Thoracic aorta (tissue), 2 donors: ENCODE data around the gene ITPRID2. TPM values are rescaled to one million over a fixed set of nuclear protein-coding genes. Genes with fewer than 3 reads are reported as not detected.

Experiments
- ATAC-seq: fragments of 150-250 bp; one replicate; pipeline ENCODE4 v1.8.0; 2017; ENCODE audit warnings: low read depth; ENCODE audit not compliant: insufficient number of reproducible peaks, low FRiP score
- DNase-seq: peaks from one replicate; pipeline ENCODE4 v3.0.0-alpha.2; 2020; ENCODE audit warnings: low spot score
- H3K27ac ChIP-seq, 2 donors: fragments of 200-600 bp; sonication (generic); 1 replicate in 1 of 2; 2 replicates in 1 of 2; pipeline ENCODE4 v1.5.1; 2016; ENCODE audit warnings: mild to moderate bottlenecking in 2 of 2, moderate library complexity in 2 of 2
- H3K27me3 ChIP-seq: fragments of 200-600 bp; sonication (generic); replicated peaks from 2 replicates; pipeline ENCODE4 v1.6.0; 2016; ENCODE audit warnings: mild to moderate bottlenecking; ENCODE audit not compliant: insufficient read depth
- H3K36me3 ChIP-seq: fragments of 200-600 bp; sonication (generic); one replicate; pipeline ENCODE4 v1.5.1; 2016
- H3K4me1 ChIP-seq, 2 donors: fragments of 200-600 bp; sonication (generic); 1 replicate in 1 of 2; 2 replicates in 1 of 2; pipeline versions ENCODE4 v1.5.1 to v1.6.0; 2016; ENCODE audit warnings: low read depth in 2 of 2, mild to moderate bottlenecking in 1 of 2; ENCODE audit not compliant: control insufficient read depth in 1 of 2
- H3K4me3 ChIP-seq: fragments of 200-600 bp; sonication (generic); 2 replicates; pipeline ENCODE4 v1.5.1; 2016; ENCODE audit warnings: mild to moderate bottlenecking
- H3K9me3 ChIP-seq: fragments of 200-600 bp; sonication (generic); 2 replicates; pipeline ENCODE4 v1.5.1; 2016
- CTCF ChIP-seq: fragments of 200-600 bp; sonication (generic); IDR thresholded peaks from one replicate; pipeline ENCODE4 v1.5.1; 2019; ENCODE audit warnings: antibody characterized with exemption
- total RNA-seq, 2 donors: library from RNA; depleted of rRNA; stranded (reverse); fragments of >200 nt; gene quantifications; one replicate each; pipeline versions ENCODE4 v1.1.0 to v1.2.3, GENCODE V29; 2016

The ITPRID2 gene
- total RNA-seq, 2 donors from 2014 or later: 102 to 121 TPM

GRCh38 chr2:181887045-181887444, 4.5 kb upstream of the ITPRID2 start:
- no peaks in the 10 kb centered on the region for H3K36me3 ChIP-seq
- H3K27me3 ChIP-seq: no peaks in the 10 kb centered on the region
- DNase-seq (no peak), ATAC-seq (no peak)
- H3K4me3 ChIP-seq: no peak overlapping the region
- no peak for TF ChIP-seq CTCF
- H3K27ac ChIP-seq: peak overlapping the region in 1 of 2 donors; percentile 40
- H3K9me3 ChIP-seq: no peaks in the 10 kb centered on the region
- H3K4me1 ChIP-seq: peaks cover 9 to 32% of the 10 kb centered on the region in 2 donors

GRCh38 chr2:181889776-181890175, 1.8 kb upstream of the ITPRID2 start:
- peak overlapping the region; percentile 86 for H3K27ac ChIP-seq
- no peak for ATAC-seq

GRCh38 chr2:181890271-181890670, 1.3 kb upstream of the ITPRID2 start:
- DNase-seq: no peak
- no peak overlapping the region for H3K4me3 ChIP-seq
- H3K4me1 ChIP-seq: peaks cover 18 to 46% of the 10 kb centered on the region in 2 donors
- no peak for ATAC-seq
- peak overlapping the region; percentile 86 for H3K27ac ChIP-seq
- H3K27me3 ChIP-seq: no peaks in the 10 kb centered on the region
- TF ChIP-seq CTCF: no peak
- no peaks in the 10 kb centered on the region for H3K36me3 ChIP-seq
- H3K9me3 ChIP-seq: no peaks in the 10 kb centered on the region

More at GRCh38 chr2:181889776-181890175, 1.8 kb upstream of the ITPRID2 start:
- peaks cover 18 to 46% of the 10 kb centered on the region in 2 donors for H3K4me1 ChIP-seq
- TF ChIP-seq CTCF: no peak
- H3K36me3 ChIP-seq: no peaks in the 10 kb centered on the region
- no peaks in the 10 kb centered on the region for H3K9me3 ChIP-seq
- DNase-seq: no peak
- H3K27me3 ChIP-seq: no peaks in the 10 kb centered on the region
- no peak overlapping the region for H3K4me3 ChIP-seq

DNA sequence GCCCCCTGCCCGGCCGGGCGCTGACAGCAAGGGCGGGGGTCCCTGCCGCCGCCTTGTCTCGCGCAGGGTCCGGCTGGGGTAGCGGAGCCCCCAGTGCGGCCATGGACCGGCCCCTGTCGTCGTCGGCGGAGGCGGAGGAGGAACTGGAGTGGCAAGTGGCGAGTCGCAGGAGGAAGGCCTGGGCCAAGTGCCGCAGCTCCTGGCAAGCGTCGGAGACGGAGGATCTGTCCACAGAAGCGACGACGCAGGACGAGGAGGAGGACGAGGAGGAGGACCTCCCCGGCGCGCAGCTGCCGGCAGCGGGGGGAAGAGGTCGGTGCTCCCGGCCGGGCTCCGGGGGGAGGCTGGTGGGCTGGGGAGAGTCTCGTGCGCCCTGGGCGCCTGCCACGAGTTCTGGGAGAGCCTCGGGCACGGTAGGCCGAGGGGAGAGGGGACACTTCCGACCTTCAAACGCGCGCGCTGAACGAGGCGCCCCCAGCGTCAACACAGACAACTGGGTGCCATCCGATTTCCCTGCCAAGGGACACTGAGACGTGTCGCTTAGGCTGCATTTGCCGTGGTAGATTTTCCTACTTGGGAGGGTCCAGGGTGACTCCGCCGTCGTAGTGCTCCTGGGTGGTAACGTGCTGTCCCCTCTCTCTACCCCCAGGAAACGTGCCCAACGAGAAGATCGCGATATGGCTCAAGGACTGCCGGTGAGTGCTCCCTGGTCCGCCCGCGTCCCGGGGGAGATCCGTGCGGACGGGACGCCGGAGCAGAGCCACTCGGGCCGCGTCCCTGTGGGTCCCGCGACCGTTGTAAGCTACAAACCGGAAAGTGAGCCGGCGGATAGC, 652 bp downstream of the ITPRID2 start:
- no peaks in the 10 kb centered on the region for H3K9me3 ChIP-seq
- TF ChIP-seq CTCF: no peak
- H3K4me1 ChIP-seq: peaks cover 28 to 48% of the 10 kb centered on the region in 2 donors
- DNase-seq (no peak), ATAC-seq (peak; percentile 33)
- H3K27ac ChIP-seq: peak overlapping the region; percentile 99
- no peaks in the 10 kb centered on the region for H3K27me3 ChIP-seq
- peak overlapping the region; percentile 99 for H3K4me3 ChIP-seq
- no peaks in the 10 kb centered on the region for H3K36me3 ChIP-seq

DNA sequence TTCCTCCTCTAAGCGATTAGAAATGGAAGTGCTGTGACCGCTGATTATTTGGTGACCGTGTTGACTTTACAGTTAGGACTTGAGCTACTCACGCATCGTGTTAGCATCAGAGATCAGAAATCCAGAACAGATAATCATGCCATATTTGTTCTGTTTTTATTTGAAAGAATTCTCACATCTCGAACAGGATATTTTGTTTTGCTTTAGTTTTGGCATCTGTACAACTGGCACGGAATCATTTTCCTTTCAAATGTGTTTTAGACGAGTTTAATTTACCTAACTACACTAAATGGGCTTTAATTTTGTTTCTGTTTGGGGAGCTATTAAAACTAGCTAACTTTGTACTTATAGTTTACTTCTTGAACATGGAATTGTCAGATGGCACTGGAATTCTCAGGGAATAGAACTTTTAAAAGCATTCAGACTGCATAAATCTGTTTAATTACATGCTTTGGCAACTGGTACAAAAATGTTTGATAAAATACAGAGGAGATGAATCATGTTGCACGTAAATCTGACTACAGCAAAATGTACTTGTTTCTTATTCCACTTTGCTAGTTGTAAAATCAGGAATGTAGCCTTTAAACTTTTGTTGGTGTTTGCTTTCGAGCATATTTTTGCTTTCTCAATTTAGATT, 1.4 kb downstream of the ITPRID2 start:
- peak overlapping the region; percentile 99 for H3K4me3 ChIP-seq
- no peaks in the 10 kb centered on the region for H3K36me3 ChIP-seq
- no peaks in the 10 kb centered on the region for H3K27me3 ChIP-seq
- H3K27ac ChIP-seq: peak overlapping the region; percentile 99
- ATAC-seq: no peak
- peaks cover 33 to 52% of the 10 kb centered on the region in 2 donors for H3K4me1 ChIP-seq
- no peak for DNase-seq
- no peaks in the 10 kb centered on the region for H3K9me3 ChIP-seq
- TF ChIP-seq CTCF: no peak
